HEK293T (cell line): ENCODE measurements around the gene ERC1.

ENCODE experiments used
- BHLHE40 ChIP-seq: fragments of 450-650 bp; IDR thresholded peaks from 2 replicates; pipeline ENCODE4 v1.6.1; 2016; ENCODE audit warnings: mild to moderate bottlenecking, moderate library complexity, borderline replicate concordance
- ELF4 ChIP-seq: fragments of 450-650 bp; IDR thresholded peaks from 2 replicates; pipeline ENCODE4 v1.6.1; 2017; ENCODE audit warnings: antibody characterized with exemption
- FOXK2 ChIP-seq: fragments of 450-650 bp; IDR thresholded peaks from 2 replicates; pipeline ENCODE4 v1.6.1; 2016; ENCODE audit warnings: mild to moderate bottlenecking
- PKNOX1 ChIP-seq: fragments of 450-650 bp; IDR thresholded peaks from 2 replicates; pipeline ENCODE4 v1.6.1; 2016
- SP1 ChIP-seq: fragments of 450-650 bp; IDR thresholded peaks from 2 replicates; pipeline ENCODE4 v1.6.1; 2017
- SUZ12 ChIP-seq: fragments of 450-650 bp; IDR thresholded peaks from 2 replicates; pipeline ENCODE4 v1.6.1; 2016; ENCODE audit warnings: mild to moderate bottlenecking
- TARDBP ChIP-seq: fragments of 450-650 bp; IDR thresholded peaks from 2 replicates; pipeline ENCODE4 v1.6.1; 2016

GRCh38 chr12:991350-992333 is 619 bp downstream of the ERC1 start:
- TF ChIP-seq PKNOX1: no peak
- TF ChIP-seq SUZ12: no peak
- no peak for TF ChIP-seq BHLHE40
- no peak for TF ChIP-seq FOXK2
- no peak for TF ChIP-seq TARDBP
- no peak for TF ChIP-seq ELF4
- no peak for TF ChIP-seq SP1
